OCI-M2 (cell line): ENCODE measurements around the gene RTL10.

Source experiments
- DNase-seq: peaks from one replicate; lab custom pipeline; 2025; ENCODE audit not compliant: unreplicated experiment; lab: John Stamatoyannopoulos, UW

RTL10 gene

GRCh38 chr22:19854778-19855503, at the start of gene RTL10, which contains the start of gene GNB1L:
Gene RTL10, minus strand, starts transcription at chr22:19854874. Its CDS starts 2,613 bp downstream, at chr22:19852261.
Gene GNB1L, minus strand, starts transcription at chr22:19854874. Its CDS starts 33,519 bp downstream, at chr22:19821355.
- DNase-seq = peak; percentile 51

DNA sequence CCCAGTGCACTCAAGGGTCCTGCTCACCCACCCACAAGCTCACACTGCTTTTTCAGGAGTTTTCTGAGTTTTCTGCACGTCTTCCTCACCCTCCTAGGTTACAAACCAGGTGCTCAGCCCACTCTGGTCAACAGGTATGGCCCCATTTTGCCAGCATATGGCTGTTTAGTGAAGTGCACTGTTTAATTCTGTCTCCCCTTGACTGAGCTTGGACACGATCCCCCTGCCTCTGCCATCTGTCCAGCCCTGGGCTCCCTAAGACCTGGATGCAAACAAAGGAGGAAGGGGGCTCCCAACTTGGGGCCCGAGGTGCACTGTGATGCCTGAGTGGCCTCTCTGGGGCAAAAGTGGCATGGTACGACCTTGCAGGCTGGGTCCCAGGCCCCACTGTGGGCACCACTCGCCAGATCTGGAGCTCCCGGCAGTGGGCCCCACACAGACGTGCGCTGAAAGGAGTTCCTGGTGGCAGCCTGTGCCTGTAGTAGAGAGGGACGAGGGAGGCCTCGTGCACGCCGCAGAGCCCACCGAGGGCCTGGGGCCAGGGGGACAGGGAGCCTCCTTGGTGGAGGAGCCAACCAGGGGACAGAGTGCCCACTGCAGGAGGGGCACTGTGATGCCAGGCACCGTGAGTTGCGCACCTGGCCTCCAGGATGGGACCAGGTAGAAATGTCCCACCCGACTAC, 49.6 kb upstream of the RTL10 start:
- no peak for DNase-seq

DNA sequence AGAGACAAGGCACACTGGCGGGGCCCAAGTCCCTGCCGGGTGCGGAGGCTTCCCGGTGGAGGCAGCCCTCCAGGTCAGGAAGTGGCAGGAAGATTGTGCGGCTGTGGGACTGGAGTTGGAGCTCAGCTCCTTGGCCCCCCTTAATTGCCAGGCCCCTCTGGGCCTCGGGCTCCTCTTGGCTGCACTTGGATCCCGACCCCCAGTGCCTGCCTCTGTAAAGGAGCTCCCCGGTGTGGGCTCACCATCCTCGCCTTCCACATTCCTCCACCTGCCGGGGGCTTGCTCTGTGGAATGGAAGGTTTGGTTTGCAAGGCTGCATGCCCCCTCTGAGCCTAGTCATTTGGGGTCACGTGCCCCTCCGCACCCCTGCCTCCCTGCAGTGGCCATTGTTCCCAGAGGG, 48.8 kb upstream of the RTL10 start:
- no peak for DNase-seq

DNA sequence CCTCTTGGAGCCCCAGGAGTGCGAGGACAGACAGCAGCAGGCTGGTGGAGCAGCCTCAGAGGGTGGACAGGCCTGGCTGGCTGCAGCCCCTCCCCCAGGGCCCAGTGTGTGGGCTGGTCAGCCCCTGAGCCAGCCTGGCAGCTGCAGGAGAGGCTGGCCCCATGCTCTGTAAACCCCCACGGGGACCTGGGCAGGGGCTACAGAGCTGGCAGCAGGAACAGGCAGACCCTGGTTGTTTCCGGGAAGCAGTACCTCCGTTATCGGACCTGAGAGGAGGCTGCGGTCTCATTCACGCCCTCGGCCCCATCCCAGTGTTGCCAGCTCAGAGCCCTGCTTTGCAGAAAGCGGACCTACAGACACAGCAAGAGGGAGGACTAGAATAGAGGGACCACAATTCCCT, 48.4 kb upstream of the RTL10 start:
- no peak for DNase-seq

DNA sequence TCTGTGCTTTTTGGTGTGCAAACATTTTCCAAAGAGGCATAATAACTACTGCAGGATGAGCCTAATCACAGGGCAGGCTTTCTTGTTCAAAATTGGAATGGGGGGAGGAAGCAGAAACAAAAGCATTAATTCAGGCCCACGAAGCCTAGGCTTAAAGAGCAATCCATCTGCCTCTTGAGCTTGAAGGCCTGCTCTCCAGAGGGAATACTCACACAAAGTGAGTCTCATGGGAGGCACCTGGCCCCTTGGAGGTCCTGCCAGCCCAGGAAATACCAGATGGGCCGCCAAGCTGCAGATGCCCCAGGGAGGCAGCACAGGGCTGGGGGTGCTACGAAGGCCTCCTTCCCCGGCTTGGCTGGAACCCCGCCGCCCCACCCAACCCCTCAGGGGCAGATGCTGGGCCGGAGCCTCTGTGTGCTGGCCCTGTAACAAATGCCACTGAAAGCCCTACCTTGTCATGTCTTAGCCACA, 47.6 kb upstream of the RTL10 start:
- no peak for DNase-seq

DNA sequence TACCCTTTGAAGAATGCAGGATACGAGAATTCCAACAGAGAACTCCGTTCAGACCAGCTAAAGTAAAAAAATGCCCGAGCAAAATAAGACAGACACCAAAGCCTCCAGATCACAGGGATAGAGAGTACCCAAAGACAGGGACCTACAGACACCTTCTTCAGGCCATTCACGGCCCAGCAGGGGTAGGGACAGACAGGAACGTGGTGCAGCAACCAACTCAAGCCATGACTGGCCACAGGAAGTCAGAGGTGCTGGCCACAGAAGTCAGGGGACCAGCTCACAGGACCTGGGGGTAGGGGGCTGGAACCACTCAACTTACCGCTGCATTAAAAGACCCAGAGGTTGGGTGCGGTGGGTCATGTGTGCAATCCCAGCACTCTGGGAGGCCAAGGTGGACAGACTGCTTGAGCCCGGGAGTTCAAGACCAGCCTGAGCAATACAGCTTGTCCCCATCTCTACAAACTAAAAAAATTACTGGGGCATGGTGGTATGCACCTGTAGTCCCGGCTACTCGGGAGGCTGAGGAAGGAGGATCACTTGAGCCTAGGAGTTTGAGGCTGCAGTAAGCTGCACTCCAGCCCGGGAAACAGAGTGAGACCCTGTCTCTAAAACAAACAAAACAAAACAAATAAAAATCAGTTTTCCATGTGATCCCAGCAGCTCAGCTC, 47.0 kb upstream of the RTL10 start:
- DNase-seq = no peak

GRCh38 chr22:19900707-19901436, 46.2 kb upstream of the RTL10 start:
- no peak for DNase-seq

DNA sequence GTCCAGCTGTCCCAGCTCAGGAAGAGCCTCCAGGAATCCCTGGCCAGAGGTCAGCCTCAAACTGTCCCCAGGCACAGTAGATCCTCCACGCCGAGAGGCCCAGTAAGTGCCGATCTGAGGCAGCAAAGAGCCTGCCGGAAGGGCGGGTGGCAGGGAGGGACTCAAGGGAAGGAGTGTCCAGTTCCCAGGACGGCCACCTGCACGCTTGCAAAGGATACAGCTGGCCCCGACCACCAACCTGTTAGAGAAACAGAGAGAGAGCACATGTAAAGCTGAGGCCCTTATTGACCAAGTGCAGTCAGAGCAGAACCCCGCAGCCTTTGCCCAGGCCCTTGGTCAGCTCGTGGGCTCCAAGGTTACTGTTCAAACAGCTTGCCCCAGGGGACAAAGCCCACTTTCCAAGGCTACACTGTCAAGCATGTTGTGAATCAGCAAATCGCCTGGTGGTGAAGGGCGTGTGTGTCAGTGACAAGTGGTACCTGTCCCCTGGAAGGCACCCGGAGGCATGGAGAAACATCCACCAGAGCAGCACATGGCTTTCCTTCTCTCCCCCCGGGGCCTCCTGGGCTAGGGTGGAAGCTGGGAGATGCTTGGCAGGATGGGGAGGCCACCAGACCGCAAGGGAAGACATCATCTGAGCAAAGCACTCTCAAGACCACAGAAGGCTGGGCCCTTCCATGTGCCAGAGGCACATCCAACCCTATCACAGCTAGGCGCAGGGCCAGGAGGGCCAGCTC, 44.3 kb upstream of the RTL10 start:
- no peak for DNase-seq

- no peak for DNase-seq
Measured at GRCh38 chr22:19898145-19898544, 43.5 kb upstream of the RTL10 start.

GRCh38 chr22:19897726-19898125, 43.1 kb upstream of the RTL10 start:
- no peak for DNase-seq

GRCh38 chr22:19896665-19897355, 42.1 kb upstream of the RTL10 start:
- no peak for DNase-seq

- no peak for DNase-seq
Measured at GRCh38 chr22:19895160-19895849, 40.6 kb upstream of the RTL10 start.

DNA sequence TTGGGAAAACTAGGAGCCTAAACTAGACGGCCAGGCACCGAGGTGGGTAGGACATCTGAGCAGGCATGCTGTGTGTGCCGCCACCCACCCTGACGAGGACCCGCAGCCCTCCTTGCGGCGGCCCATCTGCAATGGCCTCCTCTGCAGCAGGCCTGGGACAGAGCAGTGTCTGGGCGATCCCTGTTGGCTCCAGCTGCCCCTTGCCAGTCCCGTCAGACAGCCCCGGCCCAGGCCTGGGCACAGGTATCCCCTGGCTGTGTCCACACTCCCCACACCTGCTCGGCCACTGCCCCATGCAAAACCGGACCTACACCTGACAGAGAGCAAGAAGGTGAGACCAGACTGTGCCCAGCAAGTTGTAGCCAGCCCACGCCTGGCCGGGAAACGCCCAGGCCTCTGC, 38.7 kb upstream of the RTL10 start:
- no peak for DNase-seq

GRCh38 chr22:19892925-19893324, 38.3 kb upstream of the RTL10 start:
- DNase-seq = no peak

GRCh38 chr22:19892257-19892879, 37.7 kb upstream of the RTL10 start:
- no peak for DNase-seq

DNA sequence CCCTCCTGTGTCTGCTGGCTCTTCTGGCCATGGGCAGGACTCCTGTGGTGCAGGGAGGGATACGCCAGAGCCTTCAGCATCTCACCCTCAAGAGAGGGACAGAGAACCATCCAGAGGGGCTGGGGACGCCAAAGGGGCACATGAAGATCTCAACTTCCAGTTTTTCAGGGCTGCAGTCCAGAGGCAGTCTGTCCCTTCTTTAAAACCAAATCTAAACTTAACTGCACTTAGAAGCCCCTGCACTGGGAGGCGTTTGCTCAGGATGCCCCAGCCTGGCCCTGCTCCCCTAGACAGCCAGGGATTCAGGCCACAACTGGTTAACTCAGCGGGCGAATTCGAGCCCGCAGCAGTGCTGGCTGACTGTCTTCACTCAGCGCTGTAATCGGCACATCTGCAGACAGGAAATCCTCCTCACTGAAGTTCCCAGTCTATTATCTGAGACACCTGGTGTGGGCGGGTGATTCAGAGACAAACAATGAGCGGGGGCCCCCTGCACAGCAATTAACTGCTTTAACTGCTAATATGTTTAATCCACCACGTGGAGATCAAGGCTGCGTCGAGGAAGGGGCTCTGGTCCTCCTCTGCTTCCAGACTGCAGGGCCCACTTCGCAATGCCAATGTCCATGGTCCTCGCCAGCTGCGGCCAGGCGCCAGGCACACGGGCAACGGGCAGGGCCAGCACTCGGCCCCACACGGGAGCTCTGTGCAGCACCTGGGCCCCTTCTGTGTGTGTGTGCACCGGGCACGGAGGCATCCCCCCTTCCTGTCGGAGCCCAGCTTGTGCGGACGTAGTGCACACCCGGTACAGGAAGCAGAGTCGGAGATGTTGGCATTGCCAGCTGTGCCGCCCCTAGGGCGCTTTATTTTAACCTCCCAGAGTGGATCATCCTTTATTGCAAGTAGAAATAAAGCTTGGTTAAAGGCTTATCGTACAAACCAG, 36.9 kb upstream of the RTL10 start:
- DNase-seq = no peak

DNA sequence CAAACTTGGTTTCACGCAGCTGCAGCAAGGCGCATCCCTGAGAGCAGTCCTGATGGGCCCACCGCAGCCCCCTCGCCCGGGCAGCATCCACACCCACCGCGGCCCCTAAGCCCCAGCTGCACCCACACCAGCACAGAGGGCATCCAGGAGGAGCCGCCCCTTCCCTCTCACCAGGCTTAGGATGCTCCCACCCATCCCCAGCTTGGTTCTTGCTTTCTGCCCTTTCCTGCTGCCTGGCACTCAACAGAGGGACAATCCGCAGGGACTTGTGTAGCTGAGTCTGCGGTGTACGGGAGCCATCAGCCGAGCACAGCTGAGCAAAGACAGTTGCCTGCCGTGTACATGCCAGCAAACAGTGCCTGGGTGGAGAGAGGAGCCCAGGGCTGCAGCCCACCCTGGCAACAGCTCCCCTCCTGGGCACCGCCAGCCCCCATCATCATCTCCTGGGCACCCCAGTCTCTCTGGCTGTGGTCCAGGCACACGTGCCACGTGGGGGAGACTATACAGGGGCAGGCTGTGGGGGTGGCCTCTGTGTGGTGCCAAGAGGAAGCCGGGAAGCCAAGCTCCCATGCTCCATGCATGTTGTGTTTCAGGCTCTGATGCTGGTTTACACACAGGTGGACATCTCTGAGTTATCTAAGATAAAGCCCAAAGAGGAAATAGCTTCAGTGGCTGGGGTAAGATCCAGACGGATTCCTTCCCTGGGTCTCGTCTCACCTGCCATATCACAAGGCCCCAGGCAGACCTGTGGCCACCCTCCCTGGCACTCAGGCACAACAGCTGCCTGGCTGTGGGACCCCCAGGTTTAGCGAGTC, 36.0 kb upstream of the RTL10 start:
- no peak for DNase-seq
